GM12875 (cell line): ENCODE measurements around the gene B4GALNT4.

Source experiments
- H3K4me3 ChIP-seq: one replicate; pipeline ENCODE4 v1.5.1; 2011; ENCODE audit warnings: low read depth, low read length, control low read depth
- CTCF ChIP-seq: IDR thresholded peaks from 2 replicates; pipeline ENCODE4 v1.5.1; 2011; ENCODE audit warnings: low read depth, mild to moderate bottlenecking, control low read depth, inconsistent platforms, low read length, moderate library complexity, borderline replicate concordance; ENCODE audit not compliant: insufficient read depth

B4GALNT4 gene

GRCh38 chr11:363948-364761 lies 5.1 kb upstream of the B4GALNT4 start:
- H3K4me3 ChIP-seq: no peak overlapping the region
- peak; percentile 74 for TF ChIP-seq CTCF

- TF ChIP-seq CTCF: no peak
- no peak overlapping the region for H3K4me3 ChIP-seq
Observed at GRCh38 chr11:364991-365725, 4.1 kb upstream of the B4GALNT4 start.

- H3K4me3 ChIP-seq: no peak overlapping the region
- TF ChIP-seq CTCF: no peak
Observed at GRCh38 chr11:365831-366230, 3.5 kb upstream of the B4GALNT4 start.

- no peak for TF ChIP-seq CTCF
- no peak overlapping the region for H3K4me3 ChIP-seq
Observed at GRCh38 chr11:367956-368413, 1.3 kb upstream of the B4GALNT4 start.

- H3K4me3 ChIP-seq: no peak overlapping the region
- TF ChIP-seq CTCF: no peak
Observed at GRCh38 chr11:368414-369335, 624 bp upstream of the B4GALNT4 start.

- no peak for TF ChIP-seq CTCF
- H3K4me3 ChIP-seq: no peak overlapping the region
Observed at GRCh38 chr11:370070-370941, 1.0 kb downstream of the B4GALNT4 start.
